ENCODE results near the gene OGFR.

OGFR gene

GRCh38 chr20:62828051-62828450 is 23.4 kb downstream of the OGFR start:
- no peak for DNase-seq

GRCh38 chr20:62828511-62829230 is 24.0 kb downstream of the OGFR start:
- no peak for DNase-seq

- no peak for DNase-seq
Observed at GRCh38 chr20:62829231-62830230, 24.9 kb downstream of the OGFR start.

- no peak for DNase-seq
Observed at GRCh38 chr20:62830251-62830650, 25.6 kb downstream of the OGFR start.

- no peak for DNase-seq
Observed at GRCh38 chr20:62830821-62831220, 26.2 kb downstream of the OGFR start.

- no peak for DNase-seq
Observed at GRCh38 chr20:62831361-62831788, 26.7 kb downstream of the OGFR start.

- DNase-seq = no peak
Observed at GRCh38 chr20:62831854-62832211, 27.2 kb downstream of the OGFR start.

- DNase-seq = no peak
Observed at GRCh38 chr20:62832212-62832922, 27.7 kb downstream of the OGFR start.

GRCh38 chr20:62832951-62833391 is 28.3 kb downstream of the OGFR start:
- DNase-seq = no peak

GRCh38 chr20:62834967-62835730 is 30.5 kb downstream of the OGFR start:
- DNase-seq = no peak

- no peak for DNase-seq
Observed at GRCh38 chr20:62835931-62836861, 31.6 kb downstream of the OGFR start.

- DNase-seq = no peak
Observed at GRCh38 chr20:62836967-62837490, 32.4 kb downstream of the OGFR start.

GRCh38 chr20:62837790-62838127 is 33.1 kb downstream of the OGFR start:
- DNase-seq = no peak

- no peak for DNase-seq
Observed at GRCh38 chr20:62838128-62838891, 33.7 kb downstream of the OGFR start.

GRCh38 chr20:62839261-62839660 is 34.6 kb downstream of the OGFR start:
- DNase-seq = no peak

- no peak for DNase-seq
Observed at GRCh38 chr20:62839816-62840215, 35.2 kb downstream of the OGFR start.

GRCh38 chr20:62840244-62841197 is 35.9 kb downstream of the OGFR start:
- no peak for DNase-seq

GRCh38 chr20:62841705-62842212 is 37.1 kb downstream of the OGFR start:
- no peak for DNase-seq

- no peak for DNase-seq
Observed at GRCh38 chr20:62843656-62844055, 39.0 kb downstream of the OGFR start.
